Tibial nerve (tissue), 4 donors: ENCODE measurements around the gene BMP10. TPM values are rescaled to one million over a fixed set of nuclear protein-coding genes. Genes with fewer than 3 reads are reported as not detected.

Experiments used
- DNase-seq, 2 donors: peaks; one replicate each; pipeline ENCODE4 v3.0.0-alpha.2; 2019; ENCODE audit warnings: low spot score in 2 of 2
- H3K27ac ChIP-seq, 4 donors: fragments of 200-600 bp; sonication (generic) in 3 of 4; one replicate each; pipeline ENCODE4 v1.5.1; 2017 to 2019; ENCODE audit warnings: mild to moderate bottlenecking in 1 of 4
- H3K27me3 ChIP-seq, 2 donors: fragments of 200-600 bp; sonication (generic) in 1 of 2; one replicate each; pipeline versions ENCODE4 v1.5.1 to v1.6.0; 2017 to 2019
- H3K36me3 ChIP-seq, 3 donors: fragments of 200-600 bp; sonication (generic); one replicate each; pipeline ENCODE4 v1.5.1; 2018 to 2019
- H3K4me1 ChIP-seq, 4 donors: fragments of 200-600 bp; sonication (generic) in 3 of 4; one replicate each; pipeline ENCODE4 v1.5.1; 2017 to 2019
- H3K4me3 ChIP-seq, 4 donors: fragments of 200-600 bp; sonication (generic) in 3 of 4; one replicate each; pipeline ENCODE4 v1.5.1; 2017 to 2019; ENCODE audit warnings: mild to moderate bottlenecking in 1 of 4, moderate library complexity in 1 of 4
- H3K9me3 ChIP-seq, 4 donors: fragments of 200-600 bp; sonication (generic) in 3 of 4; one replicate each; pipeline ENCODE4 v1.5.1; 2017 to 2019
- EP300 ChIP-seq, 2 donors: sonication (generic); formaldehyde crosslinking; IDR thresholded peaks; one replicate each; pipeline ENCODE4 v1.6.1; 2017; ENCODE audit warnings: antibody characterized with exemption in 2 of 2, mild to moderate bottlenecking in 1 of 2
- POLR2A ChIP-seq, 2 donors: fragments of 450-650 bp; IDR thresholded peaks; one replicate each; pipeline ENCODE4 v1.6.1; 2017; ENCODE audit warnings: antibody characterized with exemption in 2 of 2, mild to moderate bottlenecking in 2 of 2, moderate library complexity in 2 of 2
- WGBS, 2 donors: methylation state at CpG; one replicate each; pipeline ENCODE4 v1.1.5; 2018; 5-methylcytosine and 5-hydroxymethylcytosine counted together
- total RNA-seq, 4 donors: library from RNA; depleted of rRNA; stranded (reverse); fragments of >200 nt; gene quantifications; one replicate each; pipeline ENCODE4 v1.1.0, GENCODE V29; 2016
- TF ChIP-seq, protein P1 (sequence below), 5 experiments: fragments of 200-600 bp in 3 of 5; fragments of 450-650 bp in 2 of 5; sonication (generic) in 3 of 5; IDR thresholded peaks; one replicate each; pipeline ENCODE4 v1.5.1; 2016 to 2019; ENCODE audit warnings: antibody characterized with exemption in 5 of 5, mild to moderate bottlenecking in 3 of 5, moderate library complexity in 2 of 5

The BMP10 gene
- total RNA-seq, 4 donors from 2014 or later = not detected

- TF ChIP-seq EP300 (IDR thresholded peaks at IDR 0.05) (no peak), POLR2A (IDR thresholded peaks at IDR 0.05) (no peak)
- TF ChIP-seq, protein P1, sequence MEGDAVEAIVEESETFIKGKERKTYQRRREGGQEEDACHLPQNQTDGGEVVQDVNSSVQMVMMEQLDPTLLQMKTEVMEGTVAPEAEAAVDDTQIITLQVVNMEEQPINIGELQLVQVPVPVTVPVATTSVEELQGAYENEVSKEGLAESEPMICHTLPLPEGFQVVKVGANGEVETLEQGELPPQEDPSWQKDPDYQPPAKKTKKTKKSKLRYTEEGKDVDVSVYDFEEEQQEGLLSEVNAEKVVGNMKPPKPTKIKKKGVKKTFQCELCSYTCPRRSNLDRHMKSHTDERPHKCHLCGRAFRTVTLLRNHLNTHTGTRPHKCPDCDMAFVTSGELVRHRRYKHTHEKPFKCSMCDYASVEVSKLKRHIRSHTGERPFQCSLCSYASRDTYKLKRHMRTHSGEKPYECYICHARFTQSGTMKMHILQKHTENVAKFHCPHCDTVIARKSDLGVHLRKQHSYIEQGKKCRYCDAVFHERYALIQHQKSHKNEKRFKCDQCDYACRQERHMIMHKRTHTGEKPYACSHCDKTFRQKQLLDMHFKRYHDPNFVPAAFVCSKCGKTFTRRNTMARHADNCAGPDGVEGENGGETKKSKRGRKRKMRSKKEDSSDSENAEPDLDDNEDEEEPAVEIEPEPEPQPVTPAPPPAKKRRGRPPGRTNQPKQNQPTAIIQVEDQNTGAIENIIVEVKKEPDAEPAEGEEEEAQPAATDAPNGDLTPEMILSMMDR (IDR thresholded peaks at IDR 0.05) = no peak
- Histone ChIP-seq H3K27me3 (no peaks in the 10 kb centered on the region), H3K4me3 (no peak overlapping the region), H3K36me3 (no peaks in the 10 kb centered on the region), H3K27ac (peak overlapping the region in 1 of 4 donors; percentile 38), H3K9me3 (peaks cover 0 to 4% (median 0%) of the 10 kb centered on the region in 4 donors), H3K4me1 (peaks cover 0 to 16% (median 6%) of the 10 kb centered on the region in 4 donors)
- WGBS, 2 donors = 91 to 95% methylated on average over 5 of the region's 5 CpGs
- DNase-seq = no peak
Measured at GRCh38 chr2:68907232-68907919, 36.2 kb upstream of the BMP10 start.

- Histone ChIP-seq H3K4me1 (peaks cover 0 to 16% (median 6%) of the 10 kb centered on the region in 4 donors), H3K4me3 (no peak overlapping the region), H3K27me3 (no peaks in the 10 kb centered on the region), H3K9me3 (peaks cover 0 to 9% (median 0%) of the 10 kb centered on the region in 4 donors), H3K36me3 (no peaks in the 10 kb centered on the region), H3K27ac (no peak overlapping the region)
- no peak for TF ChIP-seq POLR2A (IDR thresholded peaks at IDR 0.05)
- TF ChIP-seq EP300 (IDR thresholded peaks at IDR 0.05) = no peak
- TF ChIP-seq, protein P1 (IDR thresholded peaks at IDR 0.05) = no peak
- WGBS, 2 donors = 85 to 86% methylated on average over 3 of the region's 3 CpGs
- no peak for DNase-seq
Measured at GRCh38 chr2:68906716-68907115, 35.5 kb upstream of the BMP10 start.

DNA sequence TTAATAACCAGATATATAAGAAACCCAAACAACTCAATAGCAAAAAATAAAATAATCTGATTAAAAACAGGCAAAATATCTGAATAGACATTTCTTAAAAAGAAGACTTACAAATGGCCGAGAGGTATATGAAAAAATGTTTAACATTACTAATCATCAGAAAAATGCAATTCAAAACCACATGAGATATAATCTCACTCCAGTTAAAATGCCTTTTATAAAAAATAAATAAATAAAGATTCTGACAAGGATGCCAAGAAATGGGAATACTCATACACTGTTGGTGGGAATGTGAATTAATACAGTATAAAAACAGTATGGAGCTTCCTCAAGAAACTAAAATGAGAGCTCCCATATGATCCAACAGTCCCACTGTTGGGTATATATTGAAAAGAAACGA is 33.9 kb upstream of the BMP10 start:
- H3K27me3 ChIP-seq = no peaks in the 10 kb centered on the region
- H3K36me3 ChIP-seq = no peaks in the 10 kb centered on the region
- no peak for DNase-seq
- no peak overlapping the region for H3K4me3 ChIP-seq
- TF ChIP-seq, protein P1 (IDR thresholded peaks at IDR 0.05) = no peak
- TF ChIP-seq POLR2A (IDR thresholded peaks at IDR 0.05) (no peak), EP300 (IDR thresholded peaks at IDR 0.05) (no peak)
- 69 to 78% methylated on average over 2 of the region's 2 CpGs for WGBS, 2 donors
- peaks cover 0 to 16% (median 4%) of the 10 kb centered on the region in 4 donors for H3K9me3 ChIP-seq
- H3K27ac ChIP-seq = no peak overlapping the region
- H3K4me1 ChIP-seq = peaks cover 0 to 16% (median 6%) of the 10 kb centered on the region in 4 donors

- Histone ChIP-seq H3K36me3 (no peaks in the 10 kb centered on the region), H3K4me3 (no peak overlapping the region), H3K9me3 (peaks cover 0 to 18% (median 4%) of the 10 kb centered on the region in 4 donors), H3K27me3 (no peaks in the 10 kb centered on the region), H3K4me1 (no peaks in the 10 kb centered on the region), H3K27ac (no peak overlapping the region)
- TF ChIP-seq EP300 (IDR thresholded peaks at IDR 0.05) = no peak
- TF ChIP-seq, protein P1 (IDR thresholded peaks at IDR 0.05) = no peak
- no peak for TF ChIP-seq POLR2A (IDR thresholded peaks at IDR 0.05)
- 92 to 95% methylated on average over 1 of the region's 1 CpG for WGBS, 2 donors
- DNase-seq = no peak
Measured at GRCh38 chr2:68901561-68901960, 30.4 kb upstream of the BMP10 start.

GRCh38 chr2:68901199-68901514 is 30.0 kb upstream of the BMP10 start:
- H3K27me3 ChIP-seq = no peaks in the 10 kb centered on the region
- WGBS, 2 donors = 77 to 93% methylated on average over 4 of the region's 4 CpGs

More at GRCh38 chr2:68901199-68901514, 30.0 kb upstream of the BMP10 start:
- no peaks in the 10 kb centered on the region for H3K4me1 ChIP-seq
- no peaks in the 10 kb centered on the region for H3K36me3 ChIP-seq
- H3K27ac ChIP-seq = no peak overlapping the region
- H3K9me3 ChIP-seq = peaks cover 0 to 18% (median 4%) of the 10 kb centered on the region in 4 donors
- TF ChIP-seq EP300 (IDR thresholded peaks at IDR 0.05) = no peak
- no peak overlapping the region for H3K4me3 ChIP-seq
- DNase-seq = no peak
